MCF 10A (cell line): ENCODE data around the gene CCL8. TPM values are rescaled to one million over a fixed set of nuclear protein-coding genes. Genes with fewer than 3 reads are reported as not detected.

Experiments
- BruUV-seq: library from RNA; stranded (reverse); fragments of 400-500 nt; replicated peaks from 2 replicates; lab custom pipeline; 2021; lab: Mats Ljungman, UMichigan
- CTCF ChIA-PET: fragments of 300-600 bp; sonication (Branson Sonifier 250); formaldehyde crosslinking; extraction: SDS; loops from one replicate; lab custom pipeline; 2021; ENCODE audit warnings: antibody characterized with exemption, inconsistent platforms; lab: Yijun Ruan, JAX
- POLR2A ChIA-PET: fragments of 300-600, 350-650 bp; sonication (Branson Sonifier 250); formaldehyde crosslinking; extraction: SDS; loops from one replicate; lab custom pipeline; 2020; ENCODE audit warnings: antibody characterized with exemption, inconsistent platforms; lab: Yijun Ruan, JAX
- DNase-seq: peaks from one replicate; pipeline ENCODE4 v3.0.0-alpha.2; 2018; ENCODE audit not compliant: unreplicated experiment
- H3K27ac Mint-ChIP-seq: one replicate; pipeline ENCODE4 v1.8.0; 2022; ENCODE audit warnings: mild to moderate bottlenecking, low read depth, mixed read lengths; ENCODE audit not compliant: unreplicated experiment
- H3K27me3 Mint-ChIP-seq: one replicate; pipeline ENCODE4 v1.8.0; 2022; ENCODE audit warnings: mixed read lengths; ENCODE audit not compliant: insufficient read depth, unreplicated experiment
- H3K36me3 Mint-ChIP-seq: one replicate; pipeline ENCODE4 v1.8.0; 2022; ENCODE audit warnings: mild to moderate bottlenecking, moderate library complexity, mixed read lengths; ENCODE audit not compliant: insufficient read depth, unreplicated experiment
- H3K4me1 Mint-ChIP-seq: one replicate; pipeline ENCODE4 v1.8.0; 2022; ENCODE audit warnings: mixed read lengths; ENCODE audit not compliant: insufficient read depth, unreplicated experiment
- H3K4me3 Mint-ChIP-seq: one replicate; pipeline ENCODE4 v1.8.0; 2022; ENCODE audit warnings: mild to moderate bottlenecking, moderate library complexity, mixed read lengths; ENCODE audit not compliant: unreplicated experiment
- H3K9me3 Mint-ChIP-seq: one replicate; pipeline ENCODE4 v1.8.0; 2022; ENCODE audit warnings: mixed read lengths; ENCODE audit not compliant: unreplicated experiment
- intact Hi-C: fragments of 100-400 bp; cut with micrococcal nuclease; formaldehyde crosslinking; loops from 2 replicates; pipeline ENCODE4 v1.14.1; 2022
- total RNA-seq: library from RNA; stranded (reverse); gene quantifications from 2 replicates; pipeline ENCODE4 v1.2.3, GENCODE V29; 2022
- TF ChIP-seq, protein P1 (sequence below): fragments of 200-600 bp; IDR thresholded peaks from one replicate; pipeline ENCODE4 v1.8.0; 2022; ENCODE audit warnings: antibody characterized with exemption, mild to moderate bottlenecking; ENCODE audit not compliant: unreplicated experiment

The CCL8 gene
- total RNA-seq, 1 experiment from 2014 or later = not detected

DNA sequence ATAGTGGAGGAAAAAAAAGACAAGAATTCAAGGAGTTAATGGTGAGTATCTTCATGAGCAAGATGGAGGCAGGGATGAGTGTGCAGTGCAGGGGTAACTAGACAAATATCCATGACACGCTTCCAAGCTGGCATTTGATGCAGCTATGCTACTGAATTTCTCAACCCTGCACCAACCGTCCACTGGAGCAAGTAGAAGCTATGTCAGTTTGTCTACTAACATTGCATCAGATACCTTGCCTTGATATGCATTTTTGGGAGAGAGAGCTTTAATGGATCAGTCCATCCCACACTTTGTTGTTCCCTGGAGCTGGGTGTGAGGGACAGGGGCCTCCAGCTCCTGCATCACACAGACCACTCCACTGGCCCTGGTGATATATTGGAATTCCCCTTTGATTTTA lies 17.2 kb upstream of the CCL8 start:
- TF ChIP-seq, protein P1, sequence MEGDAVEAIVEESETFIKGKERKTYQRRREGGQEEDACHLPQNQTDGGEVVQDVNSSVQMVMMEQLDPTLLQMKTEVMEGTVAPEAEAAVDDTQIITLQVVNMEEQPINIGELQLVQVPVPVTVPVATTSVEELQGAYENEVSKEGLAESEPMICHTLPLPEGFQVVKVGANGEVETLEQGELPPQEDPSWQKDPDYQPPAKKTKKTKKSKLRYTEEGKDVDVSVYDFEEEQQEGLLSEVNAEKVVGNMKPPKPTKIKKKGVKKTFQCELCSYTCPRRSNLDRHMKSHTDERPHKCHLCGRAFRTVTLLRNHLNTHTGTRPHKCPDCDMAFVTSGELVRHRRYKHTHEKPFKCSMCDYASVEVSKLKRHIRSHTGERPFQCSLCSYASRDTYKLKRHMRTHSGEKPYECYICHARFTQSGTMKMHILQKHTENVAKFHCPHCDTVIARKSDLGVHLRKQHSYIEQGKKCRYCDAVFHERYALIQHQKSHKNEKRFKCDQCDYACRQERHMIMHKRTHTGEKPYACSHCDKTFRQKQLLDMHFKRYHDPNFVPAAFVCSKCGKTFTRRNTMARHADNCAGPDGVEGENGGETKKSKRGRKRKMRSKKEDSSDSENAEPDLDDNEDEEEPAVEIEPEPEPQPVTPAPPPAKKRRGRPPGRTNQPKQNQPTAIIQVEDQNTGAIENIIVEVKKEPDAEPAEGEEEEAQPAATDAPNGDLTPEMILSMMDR = no peak
- Mint-ChIP-seq H3K4me1 (peaks cover 5% of the 10 kb centered on the region), H3K27ac (no peak overlapping the region), H3K9me3 (no peaks in the 10 kb centered on the region), H3K27me3 (no peaks in the 10 kb centered on the region), H3K36me3 (no peaks in the 10 kb centered on the region), H3K4me3 (no peak overlapping the region)
- ChIA-PET POLR2A (no interaction called here), CTCF (interaction anchor here (0.6 to 0.9 kb wide), 2 partner anchors 59 to 1372 kb away, joined by 3 read pairs; no protein-coding TSS in a partner anchor)
- BruUV-seq = no TSS peak
- DNase-seq = no peak
- intact Hi-C loops = no loop called here

DNA sequence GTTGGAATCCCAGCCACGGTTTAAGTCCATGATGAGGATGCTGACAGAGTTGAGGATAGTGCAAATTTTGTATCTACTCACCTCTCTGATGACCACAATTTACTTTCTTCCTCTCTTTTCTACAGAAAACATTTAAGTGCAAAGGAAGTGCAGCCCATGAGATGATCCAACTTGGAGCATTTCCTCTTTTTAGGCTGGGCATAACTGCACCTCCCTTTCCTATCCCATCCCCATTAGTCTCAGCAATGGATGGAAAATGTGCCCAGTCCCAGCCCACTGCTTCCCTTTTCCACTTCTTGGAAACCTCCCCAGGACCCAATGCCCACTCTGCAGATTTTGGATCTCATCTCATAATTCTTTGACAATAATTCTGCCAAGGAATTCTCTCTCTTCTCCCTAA lies 16.6 kb upstream of the CCL8 start:
- POLR2A ChIA-PET = no interaction called here
- CTCF ChIA-PET = interaction anchor here (0.9 kb wide), 1 partner anchor 59 kb away, joined by 3 read pairs; no protein-coding TSS in a partner anchor
- TF ChIP-seq, protein P1 = no peak
- intact Hi-C loops = no loop called here
- no peak for DNase-seq
- no peak overlapping the region for H3K27ac Mint-ChIP-seq
- H3K4me3 Mint-ChIP-seq = no peak overlapping the region
- H3K36me3 Mint-ChIP-seq = no peaks in the 10 kb centered on the region
- no peaks in the 10 kb centered on the region for H3K27me3 Mint-ChIP-seq
- no TSS peak for BruUV-seq
- peaks cover 5% of the 10 kb centered on the region for H3K4me1 Mint-ChIP-seq
- H3K9me3 Mint-ChIP-seq = no peaks in the 10 kb centered on the region

DNA sequence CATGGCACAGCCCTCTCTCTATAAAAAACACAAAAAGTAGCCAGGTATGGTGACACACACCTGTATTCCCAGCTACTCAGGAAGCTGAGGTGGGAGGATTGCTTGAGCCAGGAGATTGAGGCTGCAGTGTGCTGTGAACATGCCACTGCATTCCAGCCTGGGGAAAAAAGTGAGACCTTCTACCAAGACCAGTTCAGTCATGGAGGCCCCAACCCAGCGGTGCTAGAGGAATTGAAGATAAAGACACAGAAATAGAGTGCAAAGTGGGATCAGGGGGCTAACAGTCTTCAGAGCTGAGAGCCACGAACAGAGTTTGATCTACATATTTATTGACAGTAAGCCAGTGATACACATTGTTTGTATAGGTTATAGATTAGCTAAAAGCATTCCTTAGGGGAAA lies 15.6 kb upstream of the CCL8 start:
- no peak overlapping the region for H3K27ac Mint-ChIP-seq
- no peaks in the 10 kb centered on the region for H3K36me3 Mint-ChIP-seq
- ChIA-PET POLR2A (no interaction called here), CTCF (interaction anchor here (0.7 to 2.4 kb wide), 2 partner anchors 103 to 111 kb away, joined by 3 to 10 read pairs; no protein-coding TSS in a partner anchor)
- intact Hi-C loops = no loop called here
- no peak for DNase-seq
- no TSS peak for BruUV-seq
- no peaks in the 10 kb centered on the region for H3K27me3 Mint-ChIP-seq
- H3K9me3 Mint-ChIP-seq = no peaks in the 10 kb centered on the region
- peaks cover 5% of the 10 kb centered on the region for H3K4me1 Mint-ChIP-seq
- H3K4me3 Mint-ChIP-seq = no peak overlapping the region
- TF ChIP-seq, protein P1 = no peak

GRCh38 chr17:34305061-34305460 lies 14.2 kb upstream of the CCL8 start:
- intact Hi-C loops = no loop called here
- DNase-seq = no peak
- ChIA-PET POLR2A (no interaction called here), CTCF (interaction anchor here (1.0 to 2.4 kb wide), 3 partner anchors 57 to 105 kb away, joined by 4 to 10 read pairs (median 5); no protein-coding TSS in a partner anchor)
- Mint-ChIP-seq H3K4me1 (peaks cover 5% of the 10 kb centered on the region), H3K27ac (no peak overlapping the region), H3K36me3 (no peaks in the 10 kb centered on the region), H3K27me3 (no peaks in the 10 kb centered on the region), H3K9me3 (no peaks in the 10 kb centered on the region), H3K4me3 (no peak overlapping the region)
- no TSS peak for BruUV-seq
- TF ChIP-seq, protein P1 = no peak
